Heart left ventricle (tissue), 16 donors: Measurements from ENCODE around the gene CITED2. TPM values are rescaled to one million over a fixed set of nuclear protein-coding genes. Genes with fewer than 3 reads are reported as not detected.

ENCODE experiments used
- ATAC-seq, 4 donors: fragments of 200-7000 bp; cut with Tn5 transposase; one replicate each; pipeline ENCODE4 v1.9.1; 2020 to 2022; ENCODE audit warnings: moderate library complexity in 4 of 4, mild to moderate bottlenecking in 3 of 4, moderate number of reproducible peaks in 1 of 4
- DNase-seq, 5 donors: peaks; one replicate each; pipeline ENCODE4 v3.0.0-alpha.2; 2020
- H3K27ac ChIP-seq, 12 donors: fragments of 200-600 bp; sonication (generic) in 4 of 12; one replicate each; pipeline versions ENCODE4 v1.5.0 to v1.8.0; 2016 to 2022; ENCODE audit warnings: mild to moderate bottlenecking in 2 of 12
- H3K27me3 ChIP-seq, 9 donors: fragments of 200-600 bp; sonication (generic) in 2 of 9; one replicate each; pipeline versions ENCODE4 v1.5.1 to v1.8.0; 2016 to 2022; ENCODE audit warnings: mild to moderate bottlenecking in 3 of 9
- H3K36me3 ChIP-seq, 9 donors: fragments of 200-600 bp; sonication (generic) in 2 of 9; one replicate each; pipeline versions ENCODE4 v1.5.0 to v1.8.0; 2018 to 2022; ENCODE audit warnings: mild to moderate bottlenecking in 2 of 9
- H3K4me1 ChIP-seq, 12 donors: fragments of 200-600 bp; sonication (generic) in 4 of 12; one replicate each; pipeline versions ENCODE4 v1.5.0 to v1.8.0; 2016 to 2022; ENCODE audit warnings: mild to moderate bottlenecking in 3 of 12
- H3K4me3 ChIP-seq, 12 donors: fragments of 200-600 bp; sonication (generic) in 4 of 12; one replicate each; pipeline versions ENCODE4 v1.5.0 to v1.8.0; 2017 to 2022; ENCODE audit warnings: mild to moderate bottlenecking in 9 of 12, moderate library complexity in 4 of 12
- H3K9me3 ChIP-seq, 12 donors: fragments of 200-600 bp; sonication (generic) in 4 of 12; one replicate each; pipeline versions ENCODE4 v1.5.0 to v1.8.0; 2016 to 2022; ENCODE audit warnings: mild to moderate bottlenecking in 1 of 12
- CTCF ChIP-seq, 12 donors: fragments of 200-600 bp; sonication (generic) in 4 of 12; IDR thresholded peaks; one replicate each; pipeline versions ENCODE4 v1.5.0 to v1.8.0; 2018 to 2022; ENCODE audit warnings: antibody characterized with exemption in 12 of 12, mild to moderate bottlenecking in 5 of 12
- POLR2A ChIP-seq, 2 donors: fragments of 450-650 bp; IDR thresholded peaks; one replicate each; pipeline ENCODE4 v1.6.1; 2017; ENCODE audit warnings: antibody characterized with exemption in 2 of 2, mild to moderate bottlenecking in 2 of 2, moderate library complexity in 2 of 2
- WGBS, 4 donors: extraction: QIAGEN DNeasy Blood & Tissue Kit in 2 of 4; methylation state at CpG; one replicate each; pipeline versions ENCODE4 v1.1.5 to v1.1.7; 2013 to 2018; 5-methylcytosine and 5-hydroxymethylcytosine counted together
- intact Hi-C, 10 donors: fragments of 100-400 bp; cut with DNase I; formaldehyde crosslinking; loops; one replicate each; pipeline versions ENCODE4 v1.11.1 to v1.14.2; 2022
- polyA plus RNA-seq, 2 donors: library from polyadenylated mRNA; stranded (reverse); fragments of 200-250 nt; gene quantifications; one replicate each; pipeline ENCODE4 v1.2.3, GENCODE V29; 2013
- total RNA-seq, 9 donors: library from RNA; depleted of rRNA in 2 of 9; stranded (reverse); fragments of >200 nt in 2 of 9; fragmentation: NEBNext Ultra II Directional in 3 of 9; extraction: Animal tissue kit (Norgen Biotek cat#: 25700) in 3 of 9; gene quantifications; one replicate each; pipeline versions ENCODE4 v1.1.0 to v1.2.4, GENCODE V29; 2016 to 2023
- donor health status: ischemic (EF 13 %, LVEDD 7.1; RV severe dilation, severe dysfunction).
- donor health status: healthy with polysubstance abuse.
- donor health status: DM: no; HTN: yes; CAD: no.
- donor health status: DM: no; HTN: no; CAD: no.
- donor health status: ischemic (EF 25% LVEDD 6.9; RV normal size, moderate dysfunction).
- donor health status: ischemic (EF 25% LVEDD 5.7; RV mildly dilated, moderate dysfunction).
- donor health status: healthy.
- donor health status: DM: yes; HTN: yes; CAD: no.
- donor health status: ischemic (EF 35%, LVEDD 5.7; RV mildly dilated, moderate dysfunction).
- donor health status: nonischemic (EF 11% LVEDD 7.7; RV severe dilation, severe dysfunction).
- donor health status: DM: yes; HTN: yes; CAD: no.
- donor health status: PGD.
- donor health status: ischemic (EF 29% LVEDD 5.4; RV normal size, mild dysfunction).
- donor health status: nonischemic (EF 23%, LVEDD 6.1; RV moderate dilation, normal function).

CITED2 gene
- total and polyA plus RNA-seq, 11 donors: 13.0 to 233 (median 149) TPM

GRCh38 chr6:139330826-139331500 lies 43.5 kb downstream of the CITED2 start:
- Histone ChIP-seq H3K27ac (peak overlapping the region in 1 of 12 donors; percentile 15), H3K4me3 (no peak overlapping the region), H3K4me1 (peaks cover 0 to 40% (median 0%) of the 10 kb centered on the region in 12 donors), H3K27me3 (no peaks in the 10 kb centered on the region), H3K9me3 (peaks cover 0 to 6% (median 0%) of the 10 kb centered on the region in 12 donors), H3K36me3 (no peaks in the 10 kb centered on the region)
- no peak for TF ChIP-seq POLR2A (IDR thresholded peaks at IDR 0.05)
- TF ChIP-seq CTCF (IDR thresholded peaks at IDR 0.05): no peak
- intact Hi-C loops: no loop called here
- DNase-seq (no peak), ATAC-seq (no peak)
- WGBS, 4 donors: 69 to 78% (median 74%) methylated on average over 3 of the region's 3 CpGs

GRCh38 chr6:139330306-139330705 lies 44.1 kb downstream of the CITED2 start:
- DNase-seq: no peak
- WGBS, 4 donors: 71 to 83% (median 79%) methylated on average over 5 of the region's 5 CpGs
- Histone ChIP-seq H3K27ac (peak overlapping the region in 1 of 12 donors; percentile 15), H3K36me3 (no peaks in the 10 kb centered on the region), H3K4me3 (no peak overlapping the region), H3K27me3 (no peaks in the 10 kb centered on the region), H3K4me1 (peaks cover 0 to 40% (median 0%) of the 10 kb centered on the region in 12 donors), H3K9me3 (peaks cover 0 to 6% (median 0%) of the 10 kb centered on the region in 12 donors)
- no peak for ATAC-seq
- intact Hi-C loops: no loop called here
- TF ChIP-seq CTCF (IDR thresholded peaks at IDR 0.05) (no peak), POLR2A (IDR thresholded peaks at IDR 0.05) (no peak)

GRCh38 chr6:139329224-139329623 lies 45.2 kb downstream of the CITED2 start:
- peaks cover 0 to 6% (median 0%) of the 10 kb centered on the region in 12 donors for H3K9me3 ChIP-seq
- no peak overlapping the region for H3K4me3 ChIP-seq
- intact Hi-C loops: no loop called here
- ATAC-seq: no peak
- WGBS, 4 donors: 96 to 100% (median 98%) methylated on average over 3 of the region's 3 CpGs
- TF ChIP-seq POLR2A (IDR thresholded peaks at IDR 0.05): no peak
- DNase-seq: no peak
- no peak overlapping the region for H3K27ac ChIP-seq
- no peaks in the 10 kb centered on the region for H3K36me3 ChIP-seq
- H3K27me3 ChIP-seq: no peaks in the 10 kb centered on the region
- H3K4me1 ChIP-seq: peaks cover 0 to 41% (median 0%) of the 10 kb centered on the region in 12 donors

- Histone ChIP-seq H3K36me3 (no peaks in the 10 kb centered on the region), H3K27me3 (no peaks in the 10 kb centered on the region), H3K4me3 (no peak overlapping the region), H3K9me3 (peaks cover 0 to 6% (median 0%) of the 10 kb centered on the region in 12 donors), H3K27ac (no peak overlapping the region), H3K4me1 (peaks cover 0 to 56% (median 0%) of the 10 kb centered on the region in 12 donors)
- no peak for DNase-seq
- intact Hi-C loops: no loop called here
- no peak for ATAC-seq
- TF ChIP-seq CTCF (IDR thresholded peaks at IDR 0.05) (no peak), POLR2A (IDR thresholded peaks at IDR 0.05) (no peak)
- 92 to 98% (median 94%) methylated on average over 5 of the region's 5 CpGs for WGBS, 4 donors
Measured at GRCh38 chr6:139327038-139327437, 47.4 kb downstream of the CITED2 start.
